Hematopoietic multipotent progenitor cell treated with erythropoietin and hydrocortisone succinate and interleukin-3 and kit ligand, for 17 days (in vitro differentiated cells): ENCODE data around the gene ZBTB21.

ENCODE experiments used
- DNase-seq: peaks from one replicate; pipeline ENCODE4 v3.0.0-alpha.2; 2015; ENCODE audit warnings: low spot score

ZBTB21 gene

GRCh38 chr21:42039911-42040351, 29.8 kb upstream of the ZBTB21 start:
- no peak for DNase-seq

DNA sequence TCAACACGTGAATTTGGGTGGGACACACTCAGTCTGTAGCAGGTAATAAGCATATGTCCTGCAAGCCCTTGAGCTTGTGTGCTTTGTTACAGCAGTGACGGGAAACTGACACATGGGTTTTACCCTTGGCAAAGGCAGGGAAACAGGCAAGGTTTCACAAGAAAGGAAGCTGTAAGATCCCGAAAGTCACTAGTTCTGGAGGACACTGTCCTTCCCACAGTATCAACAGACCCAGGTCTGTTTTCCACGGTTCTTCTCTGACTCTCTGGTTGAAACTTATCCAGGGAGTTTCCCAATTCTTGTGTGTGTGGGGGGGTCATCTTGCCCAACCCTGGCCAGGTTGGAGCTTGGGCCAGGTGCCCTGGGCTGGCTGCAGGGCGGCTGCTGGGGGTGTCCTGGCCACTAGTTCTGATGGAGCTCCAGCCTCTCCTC, 29.3 kb upstream of the ZBTB21 start:
- no peak for DNase-seq

GRCh38 chr21:42038826-42039425, 28.8 kb upstream of the ZBTB21 start:
- DNase-seq = no peak

GRCh38 chr21:42038393-42038792, 28.2 kb upstream of the ZBTB21 start:
- DNase-seq = no peak

GRCh38 chr21:42037943-42038342, 27.8 kb upstream of the ZBTB21 start:
- no peak for DNase-seq

GRCh38 chr21:42037516-42037915, 27.4 kb upstream of the ZBTB21 start:
- no peak for DNase-seq

- no peak for DNase-seq
Measured at GRCh38 chr21:42036313-42036712, 26.2 kb upstream of the ZBTB21 start.

DNA sequence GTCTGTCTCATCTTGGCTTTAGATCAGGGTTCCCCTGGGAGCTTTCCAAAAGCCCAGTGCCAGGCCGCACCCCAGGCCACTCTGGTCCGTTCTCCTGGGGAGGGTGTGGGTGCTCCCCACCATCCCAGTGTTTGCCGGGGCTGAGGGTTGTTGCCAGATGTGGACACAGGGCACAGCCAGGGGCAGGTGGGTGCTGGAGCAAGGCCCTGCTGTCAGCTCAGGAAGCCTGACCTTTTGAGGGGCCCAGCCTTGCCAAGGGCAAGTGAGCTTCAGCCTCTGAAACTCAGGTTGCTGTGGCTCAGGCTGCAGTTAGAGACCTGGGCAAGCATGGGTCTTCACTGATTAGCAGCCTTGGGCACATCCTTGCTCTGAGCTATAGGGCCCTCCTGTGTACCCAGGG, 22.8 kb upstream of the ZBTB21 start:
- DNase-seq = no peak

- DNase-seq = no peak
Measured at GRCh38 chr21:42032266-42032665, 22.1 kb upstream of the ZBTB21 start.

GRCh38 chr21:42031816-42032215, 21.7 kb upstream of the ZBTB21 start:
- DNase-seq = no peak

GRCh38 chr21:42031241-42031640, 21.1 kb upstream of the ZBTB21 start:
- DNase-seq = no peak

GRCh38 chr21:42030311-42030710, 20.2 kb upstream of the ZBTB21 start:
- no peak for DNase-seq

- no peak for DNase-seq
Measured at GRCh38 chr21:42028766-42029425, 18.7 kb upstream of the ZBTB21 start.

DNA sequence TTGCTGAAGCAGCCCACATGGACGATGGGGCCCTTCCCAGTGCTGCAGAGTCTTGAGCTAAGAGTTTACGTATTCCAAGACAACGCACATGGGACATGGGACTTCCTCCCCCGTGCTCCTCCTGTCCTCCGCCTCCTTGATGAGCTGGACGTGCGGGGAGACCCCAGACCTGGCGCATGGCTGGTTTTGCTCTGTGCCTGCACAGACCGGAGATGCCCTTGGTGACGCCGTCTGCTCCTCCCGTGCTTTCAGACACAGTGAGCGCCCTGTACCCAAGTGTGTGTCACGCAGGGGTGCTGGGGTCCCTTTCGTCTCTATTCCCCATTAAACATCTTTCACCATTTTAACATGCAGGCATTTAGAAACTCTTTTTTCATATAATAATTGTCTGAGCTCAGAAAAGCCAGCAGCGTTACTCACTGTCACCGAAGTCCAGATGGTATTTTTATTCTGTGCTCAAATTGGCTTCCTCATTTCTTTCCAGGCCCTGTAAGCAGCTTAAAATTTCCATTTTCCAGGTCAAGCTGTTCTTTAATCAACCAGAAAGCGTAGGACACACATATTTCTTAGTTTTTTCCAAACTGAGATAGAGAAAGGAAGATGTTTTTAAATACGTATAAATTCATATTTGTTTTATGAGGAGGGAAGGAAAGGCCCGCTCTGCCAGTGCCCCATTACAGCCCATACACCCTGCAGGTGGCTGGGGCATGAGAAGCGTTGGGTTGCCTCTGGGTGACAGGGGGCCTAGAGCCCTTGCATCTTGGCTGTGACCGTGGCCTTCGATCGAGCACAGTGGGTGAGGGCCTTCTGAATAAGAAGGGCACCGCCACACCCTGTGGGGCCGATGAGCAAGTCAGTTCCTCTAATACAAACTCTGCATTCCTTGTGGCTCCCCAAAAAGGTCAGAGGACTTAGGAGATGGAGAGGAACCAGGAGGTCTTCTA, 17.9 kb upstream of the ZBTB21 start:
- DNase-seq = no peak

DNA sequence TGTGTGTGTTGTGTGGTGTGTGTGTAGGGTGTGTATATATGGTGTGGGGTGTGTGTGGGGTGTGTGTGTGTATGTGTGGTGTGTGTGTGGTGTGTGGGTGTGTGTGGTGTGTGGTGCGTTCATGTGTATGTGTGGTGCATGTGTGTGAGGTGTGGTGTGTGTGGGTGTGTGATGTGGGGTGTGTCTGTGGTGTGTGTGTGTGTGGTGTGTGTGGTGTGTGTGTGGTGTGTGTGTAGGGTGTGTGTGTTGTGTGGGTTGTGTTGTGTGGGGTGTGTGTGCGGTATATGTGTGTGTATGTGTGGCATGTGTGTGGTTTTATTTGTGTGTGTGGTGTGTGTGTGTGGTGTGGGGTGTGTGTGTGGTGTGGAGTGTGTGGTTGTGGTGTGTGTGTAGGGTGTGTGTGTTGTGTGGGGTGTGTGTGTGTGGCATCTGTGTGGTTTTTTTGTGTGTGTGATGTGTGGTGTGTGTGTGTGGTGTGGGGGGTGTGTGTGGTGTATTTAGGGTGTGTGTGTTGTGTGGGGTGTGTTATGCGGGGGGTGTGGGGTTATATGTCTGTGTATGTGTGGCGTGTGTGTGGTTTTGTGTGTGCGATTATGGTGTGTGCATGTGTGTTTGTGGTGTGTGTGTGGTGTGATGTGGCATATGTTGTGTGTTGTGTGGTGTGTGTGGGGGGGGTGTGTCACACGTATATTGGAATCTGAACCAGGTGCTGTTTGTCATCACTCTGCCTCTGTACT, 17.1 kb upstream of the ZBTB21 start:
- DNase-seq = no peak

GRCh38 chr21:42026082-42026435, 15.9 kb upstream of the ZBTB21 start:
- DNase-seq = no peak

DNA sequence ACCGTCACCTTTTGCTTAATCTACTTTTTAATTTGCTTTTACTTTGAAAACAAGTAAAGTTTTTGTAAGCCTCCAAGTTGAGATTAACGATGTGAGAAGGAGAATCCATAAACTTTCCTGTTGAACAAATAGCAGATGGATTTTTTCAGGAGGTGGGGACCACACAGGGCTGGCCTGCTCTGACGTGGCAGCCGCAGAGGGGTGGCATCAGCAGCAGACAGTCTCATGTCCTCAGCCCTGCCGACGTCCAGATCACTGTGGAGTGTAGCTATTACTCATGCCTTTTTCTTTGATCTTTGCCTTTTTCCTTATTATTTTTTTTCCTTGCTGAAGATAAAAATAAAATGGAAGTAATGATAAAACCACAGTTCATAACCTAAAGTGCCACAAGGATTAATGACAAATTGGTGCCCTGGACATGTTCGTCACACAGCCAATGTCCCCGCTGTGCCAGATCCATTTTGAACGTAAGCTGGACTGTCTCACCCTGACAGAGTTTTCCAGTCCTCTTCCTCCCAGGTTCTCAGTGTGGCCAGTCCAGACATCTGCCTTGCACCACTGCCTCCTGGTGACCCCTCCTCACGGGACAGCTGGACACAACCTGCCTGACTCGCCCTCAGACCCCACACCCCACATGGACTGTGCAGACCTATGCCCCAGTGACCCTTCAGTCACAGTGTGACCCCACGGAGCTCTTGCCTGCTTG, 15.4 kb upstream of the ZBTB21 start:
- no peak for DNase-seq

GRCh38 chr21:42022906-42023305, 12.7 kb upstream of the ZBTB21 start:
- DNase-seq = no peak

DNA sequence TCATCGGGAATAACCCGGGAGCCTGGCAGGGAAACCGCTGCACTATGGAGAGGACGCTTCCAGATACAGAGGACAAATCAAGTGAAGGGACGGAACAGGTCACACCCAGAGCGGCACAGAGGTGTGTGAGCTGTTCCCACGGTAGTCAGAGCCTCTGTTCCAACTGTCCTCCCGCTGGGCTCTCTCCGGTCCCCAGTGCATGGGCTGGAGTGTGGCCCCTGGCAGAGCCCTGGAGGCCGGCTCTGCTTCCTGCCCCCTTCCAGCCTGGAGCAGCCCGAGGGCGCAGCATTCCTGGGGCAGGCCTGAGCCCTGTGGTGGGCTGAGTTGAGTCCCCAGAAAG, 11.9 kb upstream of the ZBTB21 start:
- DNase-seq = no peak

- no peak for DNase-seq
Measured at GRCh38 chr21:42021371-42022090, 11.4 kb upstream of the ZBTB21 start.

DNA sequence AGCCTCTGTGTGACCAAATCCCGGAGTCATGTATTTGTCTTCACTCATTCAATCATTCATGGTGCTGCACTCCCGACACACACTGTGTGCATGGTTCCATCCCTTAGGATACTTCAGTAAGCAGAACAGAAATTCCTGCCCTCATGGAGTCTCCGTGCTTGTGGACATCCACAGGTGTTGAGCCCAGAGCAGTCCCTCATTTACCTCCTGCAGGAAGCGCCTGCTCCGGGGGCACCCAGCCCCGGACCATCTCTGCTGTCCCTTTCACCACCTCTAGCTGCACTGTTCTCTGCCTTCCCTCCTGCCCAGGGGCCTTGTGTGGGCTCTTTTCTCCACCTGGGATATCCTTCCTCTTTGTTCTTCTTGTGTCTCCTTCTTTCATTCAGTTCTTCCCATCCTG, 9.5 kb upstream of the ZBTB21 start:
- no peak for DNase-seq
